Astrocyte of the hippocampus (primary cell): ENCODE data around the gene FAM193B.

Experiments used
- DNase-seq: peaks from one replicate; pipeline ENCODE4 v3.0.0; 2011; ENCODE audit warnings: low read depth, low spot score

Gene FAM193B

GRCh38 chr5:177470759-177471536 lies 83.4 kb downstream of the FAM193B start:
- DNase-seq, result peak; percentile 54
